Dermis microvascular lymphatic vessel endothelial cell (primary cell): ENCODE results near the gene FSCB. TPM values are rescaled to one million over a fixed set of nuclear protein-coding genes. Genes with fewer than 3 reads are reported as not detected.
"Not testable (repeated sequence)": the region's sequence is repeated elsewhere in the genome, so short reads cannot be mapped to it uniquely, and the experiment has no call there.

Experiments used
- DNase-seq, 2 donors: peaks; one replicate each; pipeline versions ENCODE4 v3.0.0 to v3.0.0-alpha.2; 2010; ENCODE audit warnings: low read depth in 2 of 2
- total RNA-seq: library from RNA; depleted of rRNA; stranded (reverse); fragments of >200 nt; gene quantifications from 2 replicates; pipeline ENCODE4 v1.2.1, GENCODE V29; 2014

FSCB gene
- not detected in 2 replicates for total RNA-seq

GRCh38 chr14:44507183-44507582 is at the start of gene FSCB:
Gene FSCB, minus strand, starts transcription at chr14:44507283. Its CDS starts 296 bp downstream, at chr14:44506987.
- no peak for DNase-seq

GRCh38 chr14:44531658-44532057 is 24.6 kb upstream of the FSCB start:
- no peak for DNase-seq

GRCh38 chr14:44530475-44530874 is 23.4 kb upstream of the FSCB start:
- no peak for DNase-seq

GRCh38 chr14:44529026-44529425 is 21.9 kb upstream of the FSCB start:
- DNase-seq = no peak

- no peak for DNase-seq
These were observed 21.1 kb upstream of the FSCB start for GRCh38 chr14:44528180-44528579.

- no peak for DNase-seq
These were observed 18.2 kb upstream of the FSCB start for GRCh38 chr14:44525237-44525636.

- DNase-seq = not testable (repeated sequence)
These were observed 8.6 kb upstream of the FSCB start for GRCh38 chr14:44515668-44516067.

GRCh38 chr14:44508834-44509233 is 1.8 kb upstream of the FSCB start:
- DNase-seq = no peak

- no peak for DNase-seq
These were observed 1.5 kb downstream of the FSCB start for GRCh38 chr14:44505588-44505987.

GRCh38 chr14:44497148-44497547 is 9.9 kb downstream of the FSCB start:
- no peak for DNase-seq

GRCh38 chr14:44494137-44494536 is 12.9 kb downstream of the FSCB start:
- DNase-seq = no peak

- no peak for DNase-seq
These were observed 16.1 kb downstream of the FSCB start for GRCh38 chr14:44490966-44491365.

GRCh38 chr14:44477953-44478352 is 29.1 kb downstream of the FSCB start:
- DNase-seq = no peak

GRCh38 chr14:44468771-44469170 is 38.3 kb downstream of the FSCB start:
- no peak for DNase-seq

- DNase-seq = no peak
These were observed 43.6 kb downstream of the FSCB start for GRCh38 chr14:44463356-44464004.

GRCh38 chr14:44462381-44462780 is 44.7 kb downstream of the FSCB start:
- DNase-seq = no peak

- DNase-seq = no peak
These were observed 45.3 kb downstream of the FSCB start for GRCh38 chr14:44461811-44462210.
